Activated CD8-positive, alpha-beta memory T cell treated with anti-CD3 and anti-CD28 coated beads, Interleukin-2, amount 50 U/mL, for 4 hours (primary cell): ENCODE results near the gene NFS1.

Experiments used
- DNase-seq: peaks from one replicate; pipeline ENCODE4 v3.0.0-alpha.2; 2020

The NFS1 gene

GRCh38 chr20:35635652-35636051 lies 63.5 kb downstream of the NFS1 start:
- no peak for DNase-seq

GRCh38 chr20:35632539-35633115 lies 66.5 kb downstream of the NFS1 start:
- no peak for DNase-seq

GRCh38 chr20:35630636-35631035 lies 68.5 kb downstream of the NFS1 start:
- DNase-seq: no peak

GRCh38 chr20:35629427-35630145 lies 69.6 kb downstream of the NFS1 start:
- DNase-seq: no peak

- DNase-seq: no peak
Observed at GRCh38 chr20:35627121-35627520, 72.0 kb downstream of the NFS1 start.

GRCh38 chr20:35626386-35627001 lies 72.7 kb downstream of the NFS1 start:
- no peak for DNase-seq

- DNase-seq: no peak
Observed at GRCh38 chr20:35625584-35626385, 73.4 kb downstream of the NFS1 start.

- no peak for DNase-seq
Observed at GRCh38 chr20:35621560-35621946, 77.6 kb downstream of the NFS1 start.

- no peak for DNase-seq
Observed at GRCh38 chr20:35620818-35621559, 78.2 kb downstream of the NFS1 start.

- peak; percentile 78 for DNase-seq
Observed at GRCh38 chr20:35619196-35620095, 79.7 kb downstream of the NFS1 start.

GRCh38 chr20:35618263-35619131 lies 80.7 kb downstream of the NFS1 start:
- DNase-seq: no peak
